Heart left ventricle (tissue), 16 donors: ENCODE data around the gene ANGPTL4. TPM values are rescaled to one million over a fixed set of nuclear protein-coding genes. Genes with fewer than 3 reads are reported as not detected.

Experiments
- ATAC-seq, 4 donors: fragments of 200-7000 bp; cut with Tn5 transposase; one replicate each; pipeline ENCODE4 v1.9.1; 2020 to 2022; ENCODE audit warnings: moderate library complexity in 4 of 4, mild to moderate bottlenecking in 3 of 4, moderate number of reproducible peaks in 1 of 4
- DNase-seq, 5 donors: peaks; one replicate each; pipeline ENCODE4 v3.0.0-alpha.2; 2020
- H3K27ac ChIP-seq, 12 donors: fragments of 200-600 bp; sonication (generic) in 4 of 12; one replicate each; pipeline versions ENCODE4 v1.5.0 to v1.8.0; 2016 to 2022; ENCODE audit warnings: mild to moderate bottlenecking in 2 of 12
- H3K27me3 ChIP-seq, 9 donors: fragments of 200-600 bp; sonication (generic) in 2 of 9; one replicate each; pipeline versions ENCODE4 v1.5.1 to v1.8.0; 2016 to 2022; ENCODE audit warnings: mild to moderate bottlenecking in 3 of 9
- H3K36me3 ChIP-seq, 9 donors: fragments of 200-600 bp; sonication (generic) in 2 of 9; one replicate each; pipeline versions ENCODE4 v1.5.0 to v1.8.0; 2018 to 2022; ENCODE audit warnings: mild to moderate bottlenecking in 2 of 9
- H3K4me1 ChIP-seq, 12 donors: fragments of 200-600 bp; sonication (generic) in 4 of 12; one replicate each; pipeline versions ENCODE4 v1.5.0 to v1.8.0; 2016 to 2022; ENCODE audit warnings: mild to moderate bottlenecking in 3 of 12
- H3K4me3 ChIP-seq, 12 donors: fragments of 200-600 bp; sonication (generic) in 4 of 12; one replicate each; pipeline versions ENCODE4 v1.5.0 to v1.8.0; 2017 to 2022; ENCODE audit warnings: mild to moderate bottlenecking in 9 of 12, moderate library complexity in 4 of 12
- H3K9me3 ChIP-seq, 12 donors: fragments of 200-600 bp; sonication (generic) in 4 of 12; one replicate each; pipeline versions ENCODE4 v1.5.0 to v1.8.0; 2016 to 2022; ENCODE audit warnings: mild to moderate bottlenecking in 1 of 12
- POLR2A ChIP-seq, 2 donors: fragments of 450-650 bp; IDR thresholded peaks; one replicate each; pipeline ENCODE4 v1.6.1; 2017; ENCODE audit warnings: antibody characterized with exemption in 2 of 2, mild to moderate bottlenecking in 2 of 2, moderate library complexity in 2 of 2
- WGBS, 4 donors: extraction: QIAGEN DNeasy Blood & Tissue Kit in 2 of 4; methylation state at CpG; one replicate each; pipeline versions ENCODE4 v1.1.5 to v1.1.7; 2013 to 2018; 5-methylcytosine and 5-hydroxymethylcytosine counted together
- intact Hi-C, 10 donors: fragments of 100-400 bp; cut with DNase I; formaldehyde crosslinking; loops; one replicate each; pipeline versions ENCODE4 v1.11.1 to v1.14.2; 2022
- polyA plus RNA-seq, 2 donors: library from polyadenylated mRNA; stranded (reverse); fragments of 200-250 nt; gene quantifications; one replicate each; pipeline ENCODE4 v1.2.3, GENCODE V29; 2013
- total RNA-seq, 9 donors: library from RNA; depleted of rRNA in 2 of 9; stranded (reverse); fragments of >200 nt in 2 of 9; fragmentation: NEBNext Ultra II Directional in 3 of 9; extraction: Animal tissue kit (Norgen Biotek cat#: 25700) in 3 of 9; gene quantifications; one replicate each; pipeline versions ENCODE4 v1.1.0 to v1.2.4, GENCODE V29; 2016 to 2023
- TF ChIP-seq, protein P1 (sequence below), 12 donors: fragments of 200-600 bp; sonication (generic) in 4 of 12; IDR thresholded peaks; one replicate each; pipeline versions ENCODE4 v1.5.0 to v1.8.0; 2018 to 2022; ENCODE audit warnings: antibody characterized with exemption in 12 of 12, mild to moderate bottlenecking in 5 of 12
- donor health status: ischemic (EF 13 %, LVEDD 7.1; RV severe dilation, severe dysfunction).
- donor health status: healthy with polysubstance abuse.
- donor health status: DM: no; HTN: yes; CAD: no.
- donor health status: DM: no; HTN: no; CAD: no.
- donor health status: ischemic (EF 25% LVEDD 6.9; RV normal size, moderate dysfunction).
- donor health status: ischemic (EF 25% LVEDD 5.7; RV mildly dilated, moderate dysfunction).
- donor health status: healthy.
- donor health status: DM: yes; HTN: yes; CAD: no.
- donor health status: ischemic (EF 35%, LVEDD 5.7; RV mildly dilated, moderate dysfunction).
- donor health status: nonischemic (EF 11% LVEDD 7.7; RV severe dilation, severe dysfunction).
- donor health status: DM: yes; HTN: yes; CAD: no.
- donor health status: PGD.
- donor health status: ischemic (EF 29% LVEDD 5.4; RV normal size, mild dysfunction).
- donor health status: nonischemic (EF 23%, LVEDD 6.1; RV moderate dilation, normal function).

Gene ANGPTL4
- total and polyA plus RNA-seq, 11 donors = 2.4 to 117 (median 10.8) TPM

DNA sequence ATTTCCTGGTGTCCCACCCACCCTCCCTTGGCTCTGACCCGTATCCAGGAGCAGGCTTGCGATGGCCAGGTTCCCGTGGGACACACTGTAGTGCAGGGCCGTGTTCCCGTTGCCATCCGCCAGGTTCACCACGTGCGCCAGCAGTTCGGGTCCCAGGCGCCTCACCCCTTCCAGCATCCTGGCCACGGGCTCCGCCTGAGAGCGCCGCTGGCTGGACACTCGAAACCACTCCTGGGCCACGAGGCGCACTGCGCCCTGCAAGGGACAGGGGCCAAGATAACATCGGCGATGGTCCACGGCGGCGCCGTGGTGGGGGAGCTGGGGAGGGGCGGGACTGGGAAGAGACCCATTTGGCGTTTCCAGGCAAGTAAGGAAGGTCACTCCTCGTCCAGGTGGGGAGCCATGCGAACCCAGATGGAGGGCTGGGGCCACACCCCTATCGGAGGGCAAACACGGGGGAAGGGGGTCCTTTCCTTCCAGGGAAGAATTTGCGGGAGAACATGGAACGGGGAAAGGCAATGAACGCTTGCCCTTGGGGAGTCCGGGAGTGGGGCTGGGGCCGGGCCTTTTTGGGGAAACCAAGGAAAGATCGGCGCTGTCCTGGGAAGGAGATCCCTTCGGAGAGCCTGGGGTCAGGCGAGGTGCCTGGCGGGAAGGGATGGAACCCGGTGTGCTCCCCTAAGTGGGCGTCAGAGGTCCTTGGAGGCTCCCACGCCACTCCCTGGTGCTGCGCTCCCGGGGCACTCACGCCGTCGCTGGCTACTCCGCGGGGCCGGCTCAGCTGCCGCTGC lies 30.8 kb upstream of the ANGPTL4 start:
- TF ChIP-seq, protein P1, sequence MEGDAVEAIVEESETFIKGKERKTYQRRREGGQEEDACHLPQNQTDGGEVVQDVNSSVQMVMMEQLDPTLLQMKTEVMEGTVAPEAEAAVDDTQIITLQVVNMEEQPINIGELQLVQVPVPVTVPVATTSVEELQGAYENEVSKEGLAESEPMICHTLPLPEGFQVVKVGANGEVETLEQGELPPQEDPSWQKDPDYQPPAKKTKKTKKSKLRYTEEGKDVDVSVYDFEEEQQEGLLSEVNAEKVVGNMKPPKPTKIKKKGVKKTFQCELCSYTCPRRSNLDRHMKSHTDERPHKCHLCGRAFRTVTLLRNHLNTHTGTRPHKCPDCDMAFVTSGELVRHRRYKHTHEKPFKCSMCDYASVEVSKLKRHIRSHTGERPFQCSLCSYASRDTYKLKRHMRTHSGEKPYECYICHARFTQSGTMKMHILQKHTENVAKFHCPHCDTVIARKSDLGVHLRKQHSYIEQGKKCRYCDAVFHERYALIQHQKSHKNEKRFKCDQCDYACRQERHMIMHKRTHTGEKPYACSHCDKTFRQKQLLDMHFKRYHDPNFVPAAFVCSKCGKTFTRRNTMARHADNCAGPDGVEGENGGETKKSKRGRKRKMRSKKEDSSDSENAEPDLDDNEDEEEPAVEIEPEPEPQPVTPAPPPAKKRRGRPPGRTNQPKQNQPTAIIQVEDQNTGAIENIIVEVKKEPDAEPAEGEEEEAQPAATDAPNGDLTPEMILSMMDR (IDR thresholded peaks at IDR 0.05) = no peak
- no peak for TF ChIP-seq POLR2A (IDR thresholded peaks at IDR 0.05)
- intact Hi-C loops = no loop called here
- H3K4me3 ChIP-seq = peak overlapping the region in 2 of 12 donors; percentile 2
- peaks cover 6 to 44% (median 13%) of the 10 kb centered on the region in 9 donors for H3K27me3 ChIP-seq
- 15 to 29% (median 23%) methylated on average over 28 to 52 of the region's 52 CpGs for WGBS, 4 donors
- peaks cover 0 to 18% (median 2%) of the 10 kb centered on the region in 9 donors for H3K36me3 ChIP-seq
- ATAC-seq (peak; percentile 31 to 81 (median 49)), DNase-seq (peak; percentile 62 to 78 (median 67))
- H3K9me3 ChIP-seq = no peaks in the 10 kb centered on the region
- peak overlapping the region in 10 of 12 donors; percentile 12 to 83 (median 71) for H3K27ac ChIP-seq
- H3K4me1 ChIP-seq = peaks cover 10 to 46% (median 30%) of the 10 kb centered on the region in 12 donors

DNA sequence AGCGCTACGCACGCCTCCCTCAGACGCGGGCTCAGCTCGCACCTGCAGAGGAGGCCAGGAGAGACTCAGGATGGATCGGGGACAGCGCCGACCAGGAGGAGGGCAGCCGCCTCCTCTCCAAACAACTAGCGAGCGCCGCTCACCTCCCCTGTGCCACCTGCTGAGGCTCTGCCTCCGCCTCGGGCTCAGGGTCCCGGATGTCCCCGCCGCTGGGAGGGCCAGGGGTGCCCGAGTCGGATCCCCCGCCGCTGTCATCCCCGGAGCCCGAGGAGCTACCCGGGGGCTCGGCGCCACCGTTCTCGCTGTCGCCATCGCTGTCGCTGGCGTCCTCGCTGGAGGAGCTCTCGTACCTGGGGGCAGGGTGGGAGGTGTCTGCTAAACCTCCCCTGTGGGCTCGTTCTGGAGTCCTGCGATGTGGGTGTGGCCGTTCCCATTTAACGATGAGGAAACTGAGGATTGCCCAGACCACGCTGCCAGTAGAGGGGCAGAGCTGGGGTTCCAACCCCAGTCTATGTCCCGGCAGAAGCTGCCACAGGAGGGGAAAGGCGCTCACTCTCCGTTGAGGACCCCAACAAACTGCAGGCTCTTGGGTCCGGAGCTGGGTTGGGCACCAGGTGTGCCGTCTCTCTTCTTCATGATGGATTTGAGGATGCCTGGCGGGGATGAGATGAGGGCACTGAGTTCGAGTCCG lies 30.0 kb upstream of the ANGPTL4 start:
- WGBS, 4 donors = 27 to 41% (median 37%) methylated on average over 18 to 48 of the region's 48 CpGs
- Histone ChIP-seq H3K4me3 (peak overlapping the region in 5 of 12 donors; percentile 2 to 43 (median 16)), H3K9me3 (no peaks in the 10 kb centered on the region), H3K27me3 (peaks cover 6 to 44% (median 13%) of the 10 kb centered on the region in 9 donors), H3K4me1 (peaks cover 10 to 47% (median 31%) of the 10 kb centered on the region in 12 donors), H3K36me3 (peaks cover 0 to 18% (median 2%) of the 10 kb centered on the region in 9 donors), H3K27ac (peak overlapping the region in 10 of 12 donors; percentile 33 to 83 (median 71))
- TF ChIP-seq, protein P1 (IDR thresholded peaks at IDR 0.05) = no peak
- no peak for TF ChIP-seq POLR2A (IDR thresholded peaks at IDR 0.05)
- DNase-seq (no peak), ATAC-seq (peak in 1 of 4 donors; percentile 4)
- intact Hi-C loops = no loop called here

DNA sequence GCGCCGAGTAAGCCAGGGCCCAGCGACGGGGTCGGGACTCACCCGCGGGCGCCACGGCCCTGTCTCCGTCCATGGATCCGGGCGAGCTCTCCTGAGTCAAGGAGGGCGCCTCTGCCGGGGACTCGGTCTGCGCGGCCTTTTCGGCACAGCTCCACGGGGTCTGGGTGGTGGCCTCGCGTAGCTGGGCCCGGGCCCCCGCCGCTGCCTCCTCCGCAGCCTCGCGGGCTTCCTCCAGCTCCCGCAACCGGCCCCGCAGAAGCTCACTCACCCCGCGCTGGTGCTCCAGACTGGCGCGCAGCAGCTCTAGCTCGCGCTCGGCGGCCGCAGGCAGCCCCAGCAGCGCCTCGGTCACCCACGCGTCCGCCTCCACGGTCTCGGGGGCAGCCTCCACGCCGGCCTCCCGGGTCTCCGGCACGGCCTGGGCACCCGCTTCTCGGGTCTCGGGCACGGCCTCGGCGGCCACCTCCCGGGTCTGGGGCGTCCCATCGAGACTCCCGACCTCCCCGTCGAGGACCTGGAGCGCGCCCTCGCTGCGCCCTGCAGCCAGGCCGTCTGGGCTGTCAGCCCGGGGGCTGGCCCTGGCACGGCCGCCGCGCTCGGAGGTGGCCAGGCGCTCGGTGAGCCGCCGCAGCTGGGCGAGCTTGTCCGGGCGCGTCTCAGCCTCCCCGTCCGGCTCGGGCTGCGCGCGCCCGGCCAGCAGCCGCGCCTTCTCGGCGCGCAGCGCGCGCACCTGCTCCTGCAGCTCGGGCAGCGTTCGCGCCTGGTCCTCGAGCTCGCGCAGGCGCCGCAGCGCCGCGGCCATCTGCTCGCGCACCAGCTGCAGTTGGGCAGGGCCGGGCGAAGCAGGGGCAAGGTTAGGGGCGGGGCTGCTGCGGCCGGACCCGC lies 29.3 kb upstream of the ANGPTL4 start:
- Histone ChIP-seq H3K27ac (peak overlapping the region in 8 of 12 donors; percentile 44 to 83 (median 76)), H3K4me1 (peaks cover 10 to 52% (median 34%) of the 10 kb centered on the region in 12 donors)

More for the DNA sequence above, 29.3 kb upstream of the ANGPTL4 start:
- Histone ChIP-seq H3K4me3 (peak overlapping the region in 9 of 12 donors; percentile 15 to 45 (median 35)), H3K27me3 (peaks cover 6 to 44% (median 13%) of the 10 kb centered on the region in 9 donors), H3K9me3 (no peaks in the 10 kb centered on the region), H3K36me3 (peaks cover 0 to 18% (median 2%) of the 10 kb centered on the region in 9 donors)
- intact Hi-C loops = no loop called here
- TF ChIP-seq, protein P1 (IDR thresholded peaks at IDR 0.05) = no peak
- no peak for TF ChIP-seq POLR2A (IDR thresholded peaks at IDR 0.05)
- DNase-seq = peak in 4 of 5 donors; percentile 53 to 76 (median 56)
- WGBS, 4 donors = 11 to 27% (median 21%) methylated on average over 47 to 117 of the region's 117 CpGs
- peak in 2 of 4 donors; percentile 67 to 70 for ATAC-seq
